Naive B cell (primary cell): ENCODE results near the gene SOX2. TPM values are rescaled to one million over a fixed set of nuclear protein-coding genes. Genes with fewer than 3 reads are reported as not detected.

Experiments used
- ATAC-seq, 2 donors: fragments of 150-1000 bp; cut with Tn5 transposase; 2 replicates each; pipeline ENCODE4 v1.10.0; 2021; ENCODE audit warnings: low read depth in 2 of 2, mild to moderate bottlenecking in 2 of 2, moderate library complexity in 2 of 2
- DNase-seq: peaks from one replicate; pipeline ENCODE4 v3.0.0; 2022
- H3K27ac Mint-ChIP-seq, 6 donors: one replicate each; pipeline ENCODE4 v1.8.0; 2020 to 2022; ENCODE audit warnings: mild to moderate bottlenecking in 6 of 6, mixed read lengths in 6 of 6, moderate library complexity in 5 of 6, inconsistent platforms in 2 of 6
- H3K27me3 Mint-ChIP-seq, 3 donors: one replicate each; pipeline ENCODE4 v1.8.0; 2021 to 2022; ENCODE audit warnings: mixed read lengths in 3 of 3, mild to moderate bottlenecking in 1 of 3
- H3K36me3 Mint-ChIP-seq, 2 donors: one replicate each; pipeline ENCODE4 v1.8.0; 2020 to 2022; ENCODE audit warnings: mixed read lengths in 2 of 2, inconsistent platforms in 1 of 2, mild to moderate bottlenecking in 1 of 2
- H3K4me1 Mint-ChIP-seq, 3 donors: one replicate each; pipeline ENCODE4 v1.8.0; 2020 to 2022; ENCODE audit warnings: mixed read lengths in 3 of 3, inconsistent platforms in 1 of 3, mild to moderate bottlenecking in 1 of 3, moderate library complexity in 1 of 3
- H3K4me3 Mint-ChIP-seq, 8 donors: one replicate each; pipeline ENCODE4 v1.8.0; 2020 to 2022; ENCODE audit warnings: mild to moderate bottlenecking in 8 of 8, mixed read lengths in 8 of 8, moderate library complexity in 8 of 8, inconsistent platforms in 2 of 8
- H3K9me3 Mint-ChIP-seq, 7 donors: one replicate each; pipeline ENCODE4 v1.8.0; 2020 to 2022; ENCODE audit warnings: mixed read lengths in 7 of 7, mild to moderate bottlenecking in 5 of 7, inconsistent platforms in 2 of 7, moderate library complexity in 1 of 7
- polyA plus RNA-seq, 6 donors: library from polyadenylated mRNA; unstranded; fragments of 300-500 nt; fragmentation: Illumina TruSeq; gene quantifications; one replicate each; pipeline ENCODE4 v1.2.3, GENCODE V29; 2021; ENCODE audit warnings: low read depth in 6 of 6

The SOX2 gene
- polyA plus RNA-seq, 6 donors from 2014 or later: not detected

- peaks cover 92 to 95% (median 94%) of the 10 kb centered on the region in 3 donors for H3K27me3 Mint-ChIP-seq
- no peak for ATAC-seq
- H3K4me3 Mint-ChIP-seq: peak overlapping the region in 2 of 8 donors; percentile 12 to 17
- H3K9me3 Mint-ChIP-seq: peaks cover 0 to 48% (median 22%) of the 10 kb centered on the region in 7 donors
- peaks cover 0 to 9% (median 0%) of the 10 kb centered on the region in 3 donors for H3K4me1 Mint-ChIP-seq
- peak overlapping the region in 2 of 6 donors; percentile 30 to 57 for H3K27ac Mint-ChIP-seq
- peaks cover 6 to 36% of the 10 kb centered on the region in 2 donors for H3K36me3 Mint-ChIP-seq
- DNase-seq: no peak
Observed at GRCh38 chr3:181719991-181720680, 8.4 kb downstream of the SOX2 start.

GRCh38 chr3:181721046-181721875 lies 9.5 kb downstream of the SOX2 start:
- Mint-ChIP-seq H3K9me3 (peaks cover 0 to 48% (median 22%) of the 10 kb centered on the region in 7 donors), H3K4me1 (peaks cover 0 to 9% (median 1%) of the 10 kb centered on the region in 3 donors), H3K36me3 (peaks cover 0 to 41% of the 10 kb centered on the region in 2 donors), H3K27ac (peak overlapping the region in 1 of 6 donors; percentile 49), H3K4me3 (peak overlapping the region in 1 of 8 donors; percentile 60), H3K27me3 (peaks cover 86 to 95% (median 92%) of the 10 kb centered on the region in 3 donors)
- ATAC-seq (no peak), DNase-seq (no peak)

GRCh38 chr3:181722156-181722555 lies 10.4 kb downstream of the SOX2 start:
- DNase-seq (no peak), ATAC-seq (no peak)
- Mint-ChIP-seq H3K27ac (no peak overlapping the region), H3K4me1 (peaks cover under 1 to 13% (median 10%) of the 10 kb centered on the region in 3 donors), H3K9me3 (peaks cover 0 to 55% (median 24%) of the 10 kb centered on the region in 7 donors), H3K27me3 (peaks cover 88 to 100% (median 95%) of the 10 kb centered on the region in 3 donors), H3K4me3 (no peak overlapping the region), H3K36me3 (peaks cover 0 to 44% of the 10 kb centered on the region in 2 donors)

- Mint-ChIP-seq H3K9me3 (peaks cover 0 to 55% (median 27%) of the 10 kb centered on the region in 7 donors), H3K4me3 (peak overlapping the region in 3 of 8 donors; percentile 27 to 57 (median 35)), H3K27me3 (peaks cover 88 to 99% (median 96%) of the 10 kb centered on the region in 3 donors), H3K27ac (peak overlapping the region in 2 of 6 donors; percentile 50 to 78), H3K4me1 (peaks cover 5 to 19% (median 17%) of the 10 kb centered on the region in 3 donors), H3K36me3 (peaks cover 0 to 49% of the 10 kb centered on the region in 2 donors)
- ATAC-seq (no peak), DNase-seq (no peak)
Observed at GRCh38 chr3:181722766-181723425, 11.2 kb downstream of the SOX2 start.

- ATAC-seq: no peak
- Mint-ChIP-seq H3K27ac (peak overlapping the region in 4 of 6 donors; percentile 16 to 91 (median 68)), H3K9me3 (peaks cover 0 to 61% (median 27%) of the 10 kb centered on the region in 7 donors), H3K4me3 (peak overlapping the region in 5 of 8 donors; percentile 20 to 57 (median 33)), H3K27me3 (peaks cover 88 to 99% (median 97%) of the 10 kb centered on the region in 3 donors), H3K36me3 (peaks cover 0 to 45% of the 10 kb centered on the region in 2 donors), H3K4me1 (peaks cover 5 to 19% (median 17%) of the 10 kb centered on the region in 3 donors)
- DNase-seq: no peak
Observed at GRCh38 chr3:181723625-181724191, 12.0 kb downstream of the SOX2 start.

- Mint-ChIP-seq H3K36me3 (peaks cover 0 to 38% of the 10 kb centered on the region in 2 donors), H3K4me1 (peaks cover 5 to 17% (median 15%) of the 10 kb centered on the region in 3 donors), H3K27ac (peak overlapping the region in 4 of 6 donors; percentile 68 to 91 (median 86)), H3K9me3 (peaks cover 0 to 68% (median 27%) of the 10 kb centered on the region in 7 donors), H3K27me3 (peaks cover 89 to 99% (median 97%) of the 10 kb centered on the region in 3 donors), H3K4me3 (peak overlapping the region in 4 of 8 donors; percentile 48 to 66 (median 59))
- DNase-seq (no peak), ATAC-seq (no peak)
Observed at GRCh38 chr3:181724192-181724965, 12.7 kb downstream of the SOX2 start.

GRCh38 chr3:181725131-181725731 lies 13.5 kb downstream of the SOX2 start:
- Mint-ChIP-seq H3K27me3 (peaks cover 89 to 99% (median 97%) of the 10 kb centered on the region in 3 donors), H3K4me3 (peak overlapping the region in 6 of 8 donors; percentile 30 to 79 (median 53)), H3K4me1 (peaks cover 5 to 17% (median 10%) of the 10 kb centered on the region in 3 donors), H3K9me3 (peaks cover 0 to 71% (median 27%) of the 10 kb centered on the region in 7 donors), H3K36me3 (peaks cover 0 to 36% of the 10 kb centered on the region in 2 donors), H3K27ac (peak overlapping the region in 4 of 6 donors; percentile 68 to 89 (median 72))
- no peak for ATAC-seq
- no peak for DNase-seq

GRCh38 chr3:181725830-181726229 lies 14.1 kb downstream of the SOX2 start:
- no peak for DNase-seq

GRCh38 chr3:181726351-181727330 lies 14.9 kb downstream of the SOX2 start:
- Mint-ChIP-seq H3K4me1 (peaks cover 5 to 17% (median 10%) of the 10 kb centered on the region in 3 donors), H3K27me3 (peaks cover 89 to 98% (median 97%) of the 10 kb centered on the region in 3 donors), H3K27ac (peak overlapping the region in 3 of 6 donors; percentile 38 to 95 (median 87)), H3K4me3 (peak overlapping the region; percentile 70 to 91 (median 86)), H3K9me3 (peaks cover 0 to 68% (median 26%) of the 10 kb centered on the region in 7 donors), H3K36me3 (peaks cover 0 to 36% of the 10 kb centered on the region in 2 donors)
- ATAC-seq (no peak), DNase-seq (no peak)

More at GRCh38 chr3:181725830-181726229, 14.1 kb downstream of the SOX2 start:
- peak overlapping the region in 6 of 8 donors; percentile 30 to 86 (median 55) for H3K4me3 Mint-ChIP-seq
- H3K27ac Mint-ChIP-seq: peak overlapping the region in 3 of 6 donors; percentile 68 to 76 (median 69)
- peaks cover 90 to 99% (median 97%) of the 10 kb centered on the region in 3 donors for H3K27me3 Mint-ChIP-seq
- peaks cover 0 to 70% (median 27%) of the 10 kb centered on the region in 7 donors for H3K9me3 Mint-ChIP-seq
- ATAC-seq: no peak
- peaks cover 0 to 36% of the 10 kb centered on the region in 2 donors for H3K36me3 Mint-ChIP-seq
- H3K4me1 Mint-ChIP-seq: peaks cover 5 to 17% (median 10%) of the 10 kb centered on the region in 3 donors

GRCh38 chr3:181727341-181728032 lies 15.8 kb downstream of the SOX2 start:
- Mint-ChIP-seq H3K4me1 (peaks cover 5 to 17% (median 10%) of the 10 kb centered on the region in 3 donors), H3K27ac (peak overlapping the region in 3 of 6 donors; percentile 38 to 93 (median 89)), H3K36me3 (peaks cover 0 to 42% of the 10 kb centered on the region in 2 donors), H3K4me3 (peak overlapping the region; percentile 70 to 91 (median 86)), H3K27me3 (peaks cover 85 to 97% (median 94%) of the 10 kb centered on the region in 3 donors), H3K9me3 (peaks cover 0 to 60% (median 26%) of the 10 kb centered on the region in 7 donors)
- DNase-seq (no peak), ATAC-seq (no peak)
